Measurements from ENCODE around the gene DNM2.

- TF ChIP-seq CTCF (IDR thresholded peaks at IDR 0.05) = no peak
- no peak for TF ChIP-seq POLR2AphosphoS5 (IDR thresholded peaks at IDR 0.05)
- TF ChIP-seq POLR2A (IDR thresholded peaks at IDR 0.05) = no peak
These were observed 38.5 kb downstream of the DNM2 start for GRCh38 chr19:10756371-10756770.
